Measurements from ENCODE around the gene ARHGEF10L.

Gene ARHGEF10L

GRCh38 chr1:17642169-17642568 is 102.7 kb downstream of the ARHGEF10L start:
- H3K36me3 ChIP-seq (ENCODE audit: insufficient read depth, low read length), result no peaks in the 10 kb centered on the region
- H4K20me1 ChIP-seq (ENCODE audit: insufficient read depth, low read length), result peaks cover 12% of the 10 kb centered on the region
- ATAC-seq (ENCODE audit: insufficient read depth, low read depth), result no peak

GRCh38 chr1:17642943-17643342 is 103.4 kb downstream of the ARHGEF10L start:
- ATAC-seq (ENCODE audit: insufficient read depth, low read depth) (no peak), DNase-seq (no peak)
- Histone ChIP-seq H3K36me3 (ENCODE audit: insufficient read depth, low read length) (no peaks in the 10 kb centered on the region), H3K79me2 (ENCODE audit: insufficient read depth, low read length) (no peaks in the 10 kb centered on the region), H3K27ac (ENCODE audit: low read length) (no peak overlapping the region), H3K27me3 (ENCODE audit: insufficient read depth, low read length, poor library complexity) (peaks cover 3% of the 10 kb centered on the region), H3K4me3 (ENCODE audit: low read depth in 1 of 2, low read length in 2 of 2) (no peak overlapping the region), H4K20me1 (ENCODE audit: insufficient read depth, low read length) (peaks cover 12% of the 10 kb centered on the region), H3K4me2 (ENCODE audit: insufficient read depth, low read length) (no peak overlapping the region), H2AFZ (ENCODE audit: low read depth, low read length) (no peak overlapping the region), H3K9me3 (ENCODE audit: insufficient read depth, low read length, severe bottlenecking) (no peaks in the 10 kb centered on the region), H3K9ac (ENCODE audit: low read depth, low read length) (no peak overlapping the region), H3K4me1 (ENCODE audit: insufficient read depth, low read length) (no peaks in the 10 kb centered on the region)
- TF ChIP-seq EZH2 (IDR thresholded peaks at IDR 0.05; ENCODE audit: borderline replicate concordance, low read depth, low read length, severe bottlenecking), result no peak
- no peak for TF ChIP-seq CTCF (IDR thresholded peaks at IDR 0.05; ENCODE audit: borderline replicate concordance, extremely low read depth, low read length, poor library complexity, severe bottlenecking)

More at GRCh38 chr1:17642169-17642568, 102.7 kb downstream of the ARHGEF10L start:
- no peak for DNase-seq
- no peaks in the 10 kb centered on the region for H3K79me2 ChIP-seq (ENCODE audit: insufficient read depth, low read length)
- no peak overlapping the region for H2AFZ ChIP-seq (ENCODE audit: low read depth, low read length)
- TF ChIP-seq EZH2 (IDR thresholded peaks at IDR 0.05; ENCODE audit: borderline replicate concordance, low read depth, low read length, severe bottlenecking) (no peak), CTCF (IDR thresholded peaks at IDR 0.05; ENCODE audit: borderline replicate concordance, extremely low read depth, low read length, poor library complexity, severe bottlenecking) (no peak)
- H3K4me3 ChIP-seq (ENCODE audit: low read depth in 1 of 2, low read length in 2 of 2), result no peak overlapping the region
- H3K27me3 ChIP-seq (ENCODE audit: insufficient read depth, low read length, poor library complexity), result peaks cover 3% of the 10 kb centered on the region
- no peak overlapping the region for H3K9ac ChIP-seq (ENCODE audit: low read depth, low read length)
- no peak overlapping the region for H3K27ac ChIP-seq (ENCODE audit: low read length)
- H3K4me1 ChIP-seq (ENCODE audit: insufficient read depth, low read length), result no peaks in the 10 kb centered on the region
- H3K9me3 ChIP-seq (ENCODE audit: insufficient read depth, low read length, severe bottlenecking), result no peaks in the 10 kb centered on the region
- H3K4me2 ChIP-seq (ENCODE audit: insufficient read depth, low read length), result no peak overlapping the region

- Histone ChIP-seq H3K4me3 (ENCODE audit: low read depth in 1 of 2, low read length in 2 of 2) (no peak overlapping the region), H4K20me1 (ENCODE audit: insufficient read depth, low read length) (peaks cover 12% of the 10 kb centered on the region), H3K4me2 (ENCODE audit: insufficient read depth, low read length) (no peak overlapping the region), H3K27me3 (ENCODE audit: insufficient read depth, low read length, poor library complexity) (peaks cover 3% of the 10 kb centered on the region), H2AFZ (ENCODE audit: low read depth, low read length) (no peak overlapping the region), H3K9me3 (ENCODE audit: insufficient read depth, low read length, severe bottlenecking) (no peaks in the 10 kb centered on the region), H3K9ac (ENCODE audit: low read depth, low read length) (no peak overlapping the region), H3K27ac (ENCODE audit: low read length) (no peak overlapping the region), H3K4me1 (ENCODE audit: insufficient read depth, low read length) (no peaks in the 10 kb centered on the region), H3K79me2 (ENCODE audit: insufficient read depth, low read length) (no peaks in the 10 kb centered on the region), H3K36me3 (ENCODE audit: insufficient read depth, low read length) (no peaks in the 10 kb centered on the region)
- no peak for TF ChIP-seq CTCF (IDR thresholded peaks at IDR 0.05; ENCODE audit: borderline replicate concordance, extremely low read depth, low read length, poor library complexity, severe bottlenecking)
- ATAC-seq (ENCODE audit: insufficient read depth, low read depth), result no peak
- DNase-seq, result no peak
These were observed 104.6 kb downstream of the ARHGEF10L start for GRCh38 chr1:17643861-17644703.
